D721Med (cell line): ENCODE results near the gene SMIM20.

ENCODE experiments used
- DNase-seq: peaks from one replicate; pipeline ENCODE4 v3.0.0; 2011; ENCODE audit warnings: low spot score; ENCODE audit not compliant: insufficient read length
- FAIRE-seq: peaks from 2 replicates; lab custom pipeline; 2011; peaks lifted over from hg19 to GRCh38; lab: Jason Lieb, UNC
- TF ChIP-seq, protein P1 (sequence below): IDR thresholded peaks from 2 replicates; pipeline ENCODE4 v1.5.1; 2012; ENCODE audit warnings: mild to moderate bottlenecking, control low read depth; ENCODE audit not compliant: insufficient read depth; ENCODE audit errors: missing control alignments

SMIM20 gene

GRCh38 chr4:25938366-25938765, 24.3 kb downstream of the SMIM20 start:
- TF ChIP-seq, protein P1, sequence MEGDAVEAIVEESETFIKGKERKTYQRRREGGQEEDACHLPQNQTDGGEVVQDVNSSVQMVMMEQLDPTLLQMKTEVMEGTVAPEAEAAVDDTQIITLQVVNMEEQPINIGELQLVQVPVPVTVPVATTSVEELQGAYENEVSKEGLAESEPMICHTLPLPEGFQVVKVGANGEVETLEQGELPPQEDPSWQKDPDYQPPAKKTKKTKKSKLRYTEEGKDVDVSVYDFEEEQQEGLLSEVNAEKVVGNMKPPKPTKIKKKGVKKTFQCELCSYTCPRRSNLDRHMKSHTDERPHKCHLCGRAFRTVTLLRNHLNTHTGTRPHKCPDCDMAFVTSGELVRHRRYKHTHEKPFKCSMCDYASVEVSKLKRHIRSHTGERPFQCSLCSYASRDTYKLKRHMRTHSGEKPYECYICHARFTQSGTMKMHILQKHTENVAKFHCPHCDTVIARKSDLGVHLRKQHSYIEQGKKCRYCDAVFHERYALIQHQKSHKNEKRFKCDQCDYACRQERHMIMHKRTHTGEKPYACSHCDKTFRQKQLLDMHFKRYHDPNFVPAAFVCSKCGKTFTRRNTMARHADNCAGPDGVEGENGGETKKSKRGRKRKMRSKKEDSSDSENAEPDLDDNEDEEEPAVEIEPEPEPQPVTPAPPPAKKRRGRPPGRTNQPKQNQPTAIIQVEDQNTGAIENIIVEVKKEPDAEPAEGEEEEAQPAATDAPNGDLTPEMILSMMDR = no peak
- DNase-seq (no peak), FAIRE-seq (no peak)

- TF ChIP-seq, protein P1 = no peak
- FAIRE-seq = no peak
- DNase-seq = no peak
These were observed 24.8 kb downstream of the SMIM20 start for GRCh38 chr4:25938787-25939186.

DNA sequence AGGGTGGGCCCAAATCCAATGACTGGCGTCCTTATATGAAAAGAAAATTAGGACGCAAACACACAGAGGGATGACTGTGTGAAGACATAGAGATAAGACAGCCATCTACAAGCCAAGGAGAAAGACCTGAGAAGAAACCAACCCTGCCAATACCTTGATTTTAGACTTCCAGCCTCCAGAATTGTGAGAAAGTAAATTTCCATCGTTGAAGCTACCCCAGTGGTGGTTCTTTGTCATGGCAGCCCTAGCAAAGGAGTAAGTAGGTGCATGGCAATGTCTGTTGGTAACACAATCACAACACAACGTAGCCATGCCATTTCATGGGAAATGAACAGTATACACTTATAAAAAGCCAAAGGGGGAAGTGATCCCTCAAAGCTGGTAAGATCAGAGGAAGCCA, 25.3 kb downstream of the SMIM20 start:
- DNase-seq = no peak
- TF ChIP-seq, protein P1 = no peak
- FAIRE-seq = no peak

- no peak for DNase-seq
- FAIRE-seq = no peak
- TF ChIP-seq, protein P1 = no peak
These were observed 27.6 kb downstream of the SMIM20 start for GRCh38 chr4:25941457-25942221.

- FAIRE-seq (no peak), DNase-seq (no peak)
- TF ChIP-seq, protein P1 = no peak
These were observed 29.3 kb downstream of the SMIM20 start for GRCh38 chr4:25943312-25943711.

DNA sequence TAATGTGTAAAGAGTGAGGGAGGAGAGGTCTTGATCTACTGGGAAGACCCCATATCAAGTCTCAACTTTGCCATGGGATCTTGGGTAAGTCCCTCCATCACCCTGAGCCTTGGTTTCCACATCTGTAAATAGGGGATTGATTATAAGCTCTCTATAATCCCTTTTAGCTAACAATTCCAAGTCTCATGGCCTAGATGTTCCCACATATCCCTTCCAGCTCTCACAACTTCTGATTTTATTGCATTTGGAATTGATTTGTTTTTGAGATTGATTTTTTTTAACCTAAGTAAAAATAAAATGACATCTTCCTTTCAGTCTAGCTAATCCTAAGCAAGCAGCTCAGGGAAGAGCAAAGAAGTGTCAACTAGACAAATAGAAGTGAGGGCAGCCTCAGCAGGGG, 29.8 kb downstream of the SMIM20 start:
- FAIRE-seq (no peak), DNase-seq (no peak)
- TF ChIP-seq, protein P1 = no peak

GRCh38 chr4:25948051-25948450, 34.0 kb downstream of the SMIM20 start:
- TF ChIP-seq, protein P1 = no peak
- DNase-seq (no peak), FAIRE-seq (no peak)
